Hypothalamus (tissue), 51 donors: ENCODE data around the gene SFI1.
A peak's percentile ranks its signal among the peaks of the same experiment; 100 is the strongest.
"Not testable (repeated sequence)": the region's sequence is repeated elsewhere in the genome, so short reads cannot be mapped to it uniquely, and the experiment has no call there.

ENCODE experiments used
- DNase-seq, 51 donors: peaks; one replicate each; lab custom pipeline; 2025; lab: John Stamatoyannopoulos, UW

The SFI1 gene

GRCh38 chr22:31490496-31490925 is 5.8 kb upstream of the SFI1 start:
- peak in 39 of 51 donors; percentile 2 to 77 (median 27) for DNase-seq

- DNase-seq = no peak
These were observed 4.9 kb upstream of the SFI1 start for GRCh38 chr22:31491218-31491962.

- DNase-seq = no peak
These were observed 4.2 kb upstream of the SFI1 start for GRCh38 chr22:31492151-31492550.

- not testable (repeated sequence) for DNase-seq
These were observed 3.0 kb upstream of the SFI1 start for GRCh38 chr22:31493355-31493754.

- no peak for DNase-seq
These were observed 993 bp upstream of the SFI1 start for GRCh38 chr22:31495343-31495742.

GRCh38 chr22:31496735-31497146 is 405 bp downstream of the SFI1 start:
- DNase-seq = peak in 11 of 51 donors; percentile 9 to 55 (median 33)

GRCh38 chr22:31497148-31497938 is 1.0 kb downstream of the SFI1 start:
- no peak for DNase-seq

- DNase-seq = no peak
These were observed 5.4 kb downstream of the SFI1 start for GRCh38 chr22:31501738-31502137.

- DNase-seq = no peak
These were observed 7.1 kb downstream of the SFI1 start for GRCh38 chr22:31503211-31503964.

- no peak for DNase-seq
These were observed 7.9 kb downstream of the SFI1 start for GRCh38 chr22:31504282-31504681.

- DNase-seq = not testable (repeated sequence)
These were observed 11.2 kb downstream of the SFI1 start for GRCh38 chr22:31507517-31507916.

GRCh38 chr22:31508536-31508935 is 12.2 kb downstream of the SFI1 start:
- no peak for DNase-seq

- DNase-seq = no peak
These were observed 12.9 kb downstream of the SFI1 start for GRCh38 chr22:31509061-31509762.

- DNase-seq = no peak
These were observed 23.7 kb downstream of the SFI1 start for GRCh38 chr22:31520051-31520450.

- not testable (repeated sequence) for DNase-seq
These were observed 27.8 kb downstream of the SFI1 start for GRCh38 chr22:31524132-31524531.

- DNase-seq = no peak
These were observed 29.9 kb downstream of the SFI1 start for GRCh38 chr22:31526270-31526669.

GRCh38 chr22:31530823-31531195 is 34.5 kb downstream of the SFI1 start:
- DNase-seq = no peak

GRCh38 chr22:31532060-31532459 is 35.7 kb downstream of the SFI1 start:
- no peak for DNase-seq

- no peak for DNase-seq
These were observed 37.0 kb downstream of the SFI1 start for GRCh38 chr22:31533374-31533773.

GRCh38 chr22:31537019-31537535 is 40.7 kb downstream of the SFI1 start:
- DNase-seq = no peak
